IMR-90 (cell line): ENCODE data around the gene KLHL14. TPM values are rescaled to one million over a fixed set of nuclear protein-coding genes. Genes with fewer than 3 reads are reported as not detected.

Experiments used
- ATAC-seq: fragments of 200-7000 bp; cut with Tn5 transposase; 2 replicates; pipeline ENCODE4 v1.9.1; 2020; ENCODE audit warnings: low read depth, mild to moderate bottlenecking, moderate library complexity
- BruUV-seq: library from RNA; stranded (reverse); fragments of 400-500 nt; replicated peaks from 2 replicates; lab custom pipeline; 2021; lab: Mats Ljungman, UMichigan
- CTCF ChIA-PET: fragments of 300-600 bp; formaldehyde crosslinking; extraction: SDS; loops from one replicate; lab custom pipeline; 2021; ENCODE audit warnings: antibody characterized with exemption; lab: Yijun Ruan, JAX
- POLR2A ChIA-PET: fragments of 300-600 bp; sonication (Branson Sonifier 250); formaldehyde crosslinking; loops from one replicate; lab custom pipeline; 2022; ENCODE audit warnings: antibody characterized with exemption; ENCODE audit not compliant: unreplicated experiment; lab: Charles Lee
- DNase-seq: peaks from one replicate; pipeline ENCODE4 v3.0.0; 2013
- H2AFZ ChIP-seq: replicated peaks from 2 replicates; pipeline ENCODE3; 2013; ENCODE audit warnings: low read length, mild to moderate bottlenecking; ENCODE audit not compliant: poor library complexity
- H2AK5ac ChIP-seq: 2 replicates; pipeline ENCODE4 v1.6.1; 2013; ENCODE audit warnings: low read depth, low read length, inconsistent platforms
- H2AK9ac ChIP-seq: replicated peaks from 2 replicates; pipeline ENCODE3; 2013; ENCODE audit warnings: mild to moderate bottlenecking, low read depth, low read length, moderate library complexity; ENCODE audit not compliant: poor library complexity
- H2BK120ac ChIP-seq: 2 replicates; pipeline ENCODE4 v1.6.1; 2013; ENCODE audit warnings: low read depth, low read length, inconsistent platforms
- H2BK15ac ChIP-seq: 3 replicates; pipeline ENCODE4 v1.6.1; 2013; ENCODE audit warnings: low read depth, low read length, inconsistent platforms
- H2BK20ac ChIP-seq: 2 replicates; pipeline ENCODE4 v1.6.1; 2013; ENCODE audit warnings: low read depth, mild to moderate bottlenecking, inconsistent platforms, low read length, moderate library complexity
- H2BK5ac ChIP-seq: 2 replicates; pipeline ENCODE4 v1.6.1; 2013; ENCODE audit warnings: mild to moderate bottlenecking, low read depth, low read length, inconsistent platforms; ENCODE audit not compliant: poor library complexity, severe bottlenecking
- H3K14ac ChIP-seq: replicated peaks from 2 replicates; pipeline ENCODE4 v1.6.1; 2013; ENCODE audit warnings: low read depth, low read length, inconsistent platforms
- H3K18ac ChIP-seq: 2 replicates; pipeline ENCODE4 v1.6.1; 2013; ENCODE audit warnings: low read depth, low read length, control low read depth
- H3K23ac ChIP-seq: 2 replicates; pipeline ENCODE4 v1.6.1; 2013; ENCODE audit warnings: low read depth, low read length, inconsistent platforms
- H3K27ac ChIP-seq: 2 replicates; pipeline ENCODE4 v1.5.1; 2013; ENCODE audit warnings: mild to moderate bottlenecking, control low read depth, low read length; ENCODE audit not compliant: insufficient read depth
- H3K27me3 ChIP-seq: 2 replicates; pipeline ENCODE4 v1.6.1; 2013; ENCODE audit warnings: low read length; ENCODE audit not compliant: control insufficient read depth, insufficient read depth
- H3K36me3 ChIP-seq: 2 replicates; pipeline ENCODE4 v1.6.1; 2013; ENCODE audit warnings: low read length, mixed read lengths; ENCODE audit not compliant: control insufficient read depth, insufficient read depth
- H3K4ac ChIP-seq: 2 replicates; pipeline ENCODE4 v1.6.1; 2013; ENCODE audit warnings: low read depth, low read length, inconsistent platforms
- H3K4me1 ChIP-seq: 2 replicates; pipeline ENCODE4 v1.6.1; 2013; ENCODE audit warnings: low read length, mixed read lengths; ENCODE audit not compliant: control insufficient read depth, insufficient read depth
- H3K4me2 ChIP-seq: 2 replicates; pipeline ENCODE4 v1.6.1; 2013; ENCODE audit warnings: low read depth, mild to moderate bottlenecking, control low read depth, low read length, moderate library complexity
- H3K4me3 ChIP-seq: 2 replicates; pipeline ENCODE4 v1.5.1; 2013; ENCODE audit warnings: low read depth, mild to moderate bottlenecking, control low read depth, low read length, moderate library complexity; ENCODE audit not compliant: insufficient read depth
- H3K56ac ChIP-seq: 2 replicates; pipeline ENCODE4 v1.6.1; 2013; ENCODE audit warnings: low read length, inconsistent platforms; ENCODE audit not compliant: insufficient read depth; ENCODE audit errors: extremely low read depth
- H3K79me1 ChIP-seq, 2 experiments: 2 replicates each; pipeline ENCODE4 v1.6.1; 2013; ENCODE audit warnings: low read length in 2 of 2, inconsistent platforms in 1 of 2, low read depth in 1 of 2
- H3K9ac ChIP-seq: 2 replicates; pipeline ENCODE4 v1.6.1; 2013; ENCODE audit warnings: low read depth, low read length, control low read depth
- H3K9me1 ChIP-seq: 2 replicates; pipeline ENCODE4 v1.6.1; 2013; ENCODE audit warnings: low read length, inconsistent platforms; ENCODE audit not compliant: insufficient read depth
- H3K9me3 ChIP-seq: 2 replicates; pipeline ENCODE4 v1.6.1; 2013; ENCODE audit warnings: low read length; ENCODE audit not compliant: control insufficient read depth, insufficient read depth
- H4K20me1 ChIP-seq: 2 replicates; pipeline ENCODE4 v1.6.1; 2013; ENCODE audit warnings: low read length, inconsistent platforms; ENCODE audit not compliant: insufficient read depth
- H4K5ac ChIP-seq: 2 replicates; pipeline ENCODE4 v1.6.1; 2013; ENCODE audit warnings: mild to moderate bottlenecking, low read depth, low read length, control low read depth
- H4K8ac ChIP-seq, 2 experiments: 2 replicates each; pipeline ENCODE4 v1.6.1; 2013; ENCODE audit warnings: low read depth in 2 of 2, low read length in 2 of 2, control low read depth in 1 of 2, inconsistent platforms in 1 of 2
- H4K91ac ChIP-seq: 2 replicates; pipeline ENCODE4 v1.6.1; 2013; ENCODE audit warnings: low read depth, low read length, inconsistent platforms; ENCODE audit not compliant: insufficient read depth
- MAFK ChIP-seq: IDR thresholded peaks from 2 replicates; pipeline ENCODE4 v1.6.1; 2012; ENCODE audit warnings: low read depth, low read length, improper control_type of control experiment
- RFX5 ChIP-seq: IDR thresholded peaks from 2 replicates; pipeline ENCODE4 v1.8.0; 2012; ENCODE audit warnings: low read depth, mild to moderate bottlenecking, low read length, moderate library complexity
- WGBS, 2 experiments: methylation state at CpG; one replicate each; pipeline versions ENCODE4 v1.1.5 to v1.1.7; 2013; ENCODE audit warnings: missing lambda C conversion rate in 2 of 2; ENCODE audit not compliant: insufficient read length in 1 of 2; ENCODE audit errors: extremely low coverage in 2 of 2; 5-methylcytosine and 5-hydroxymethylcytosine counted together
- dilution Hi-C: fragments of 300-500 bp; cut with HindIII; formaldehyde crosslinking; loops from one replicate; pipeline ENCODE4 v1.14.3; 2018; ENCODE audit warnings: low sequenced_read_pairs; ENCODE audit not compliant: unreplicated experiment
- in situ Hi-C: fragments of 300-500 bp; cut with MboI; formaldehyde crosslinking; loops from 3 replicates; pipeline ENCODE4 v1.14.3; 2019; ENCODE audit warnings: low sequenced_read_pairs, inconsistent platforms, mixed read lengths
- intact Hi-C: fragments of 100-400 bp; cut with micrococcal nuclease; formaldehyde crosslinking; loops from 2 replicates; pipeline ENCODE4 v1.10.0; 2022
- polyA plus RNA-seq, 3 experiments: library from polyadenylated mRNA; depleted of rRNA; stranded (reverse); fragments of >200 nt; gene quantifications; 2 replicates each; pipeline ENCODE4 v1.2.3, GENCODE V29; 2012; ENCODE audit warnings: low replicate concordance in 1 of 3
- total RNA-seq: library from RNA; depleted of rRNA; stranded (reverse); fragments of >200 nt; gene quantifications from 2 replicates; pipeline ENCODE4 v1.2.3, GENCODE V29; 2012
- TF ChIP-seq, protein P1 (sequence below): fragments of 150-350 bp; IDR thresholded peaks from 2 replicates; pipeline ENCODE4 v1.6.1; 2017; ENCODE audit warnings: mild to moderate bottlenecking, antibody characterized with exemption, low read length, low read depth

Gene KLHL14
- total and polyA plus RNA-seq, 2 of the 4 experiments (the other 2 are of a cell fraction), result not detected

DNA sequence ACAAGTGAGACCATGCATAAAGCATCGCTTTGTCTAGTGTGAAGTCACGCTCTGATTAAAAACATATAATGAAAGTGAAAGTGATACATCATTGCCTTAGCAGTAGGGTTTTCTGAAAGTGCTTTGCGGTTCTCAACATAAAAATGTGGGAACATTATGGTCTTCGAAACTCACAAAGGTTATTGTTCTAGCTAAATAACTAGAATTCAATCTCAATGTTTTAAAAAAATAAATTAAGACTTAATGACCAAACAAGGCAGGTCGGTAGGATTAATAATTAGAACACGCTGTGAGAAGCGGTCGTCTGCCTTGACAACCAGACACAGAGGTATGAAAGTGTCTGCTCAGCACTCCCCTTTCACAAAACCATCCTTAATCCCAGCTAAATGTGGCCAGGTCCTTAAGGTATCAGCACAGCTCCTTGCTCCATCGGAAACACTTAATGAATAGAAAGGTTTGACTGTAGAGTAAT lies 42.2 kb downstream of the KLHL14 start:
- Histone ChIP-seq H3K4me1 (no peaks in the 10 kb centered on the region), H4K8ac (no peak overlapping the region), H2BK15ac (no peak overlapping the region), H3K9me1 (no peaks in the 10 kb centered on the region), H3K79me1 (no peaks in the 10 kb centered on the region), H3K4me3 (no peak overlapping the region), H3K27ac (no peak overlapping the region), H2BK5ac (no peak overlapping the region), H3K9me3 (no peaks in the 10 kb centered on the region), H4K20me1 (no peaks in the 10 kb centered on the region), H2AK9ac (no peak overlapping the region), H3K4me2 (no peak overlapping the region), H3K36me3 (no peaks in the 10 kb centered on the region), H4K91ac (no peak overlapping the region), H2BK120ac (no peak overlapping the region), H3K18ac (no peak overlapping the region), H2BK20ac (no peak overlapping the region), H3K56ac (no peak overlapping the region), H2AFZ (no peak overlapping the region), H3K4ac (no peak overlapping the region), H3K27me3 (no peaks in the 10 kb centered on the region), H4K5ac (no peak overlapping the region), H3K23ac (no peak overlapping the region), H2AK5ac (no peak overlapping the region), H3K14ac (no peak overlapping the region), H3K9ac (no peak overlapping the region)
- CTCF ChIA-PET, result no interaction called here
- ATAC-seq, result no peak
- POLR2A ChIA-PET, result no interaction called here
- in situ Hi-C loops, result no loop called here
- no peak for DNase-seq
- WGBS, 2 experiments, result 90% methylated on average over 2 of the region's 9 CpGs; no CpG with 5 or more reads in 1 of the 2 experiments
- no TSS peak for BruUV-seq
- intact Hi-C loops, result no loop called here
- dilution Hi-C loops, result no loop called here
- TF ChIP-seq MAFK, result no peak
- TF ChIP-seq, protein P1, sequence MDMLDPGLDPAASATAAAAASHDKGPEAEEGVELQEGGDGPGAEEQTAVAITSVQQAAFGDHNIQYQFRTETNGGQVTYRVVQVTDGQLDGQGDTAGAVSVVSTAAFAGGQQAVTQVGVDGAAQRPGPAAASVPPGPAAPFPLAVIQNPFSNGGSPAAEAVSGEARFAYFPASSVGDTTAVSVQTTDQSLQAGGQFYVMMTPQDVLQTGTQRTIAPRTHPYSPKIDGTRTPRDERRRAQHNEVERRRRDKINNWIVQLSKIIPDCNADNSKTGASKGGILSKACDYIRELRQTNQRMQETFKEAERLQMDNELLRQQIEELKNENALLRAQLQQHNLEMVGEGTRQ, result no peak
- no peak for TF ChIP-seq RFX5
